Measurements from ENCODE around the gene C1orf21.

- TF ChIP-seq PPARA (CRISPR knock-in tag; IDR thresholded peaks at IDR 0.05; ENCODE audit: borderline replicate concordance), result no peak
- TF ChIP-seq, protein P1, sequence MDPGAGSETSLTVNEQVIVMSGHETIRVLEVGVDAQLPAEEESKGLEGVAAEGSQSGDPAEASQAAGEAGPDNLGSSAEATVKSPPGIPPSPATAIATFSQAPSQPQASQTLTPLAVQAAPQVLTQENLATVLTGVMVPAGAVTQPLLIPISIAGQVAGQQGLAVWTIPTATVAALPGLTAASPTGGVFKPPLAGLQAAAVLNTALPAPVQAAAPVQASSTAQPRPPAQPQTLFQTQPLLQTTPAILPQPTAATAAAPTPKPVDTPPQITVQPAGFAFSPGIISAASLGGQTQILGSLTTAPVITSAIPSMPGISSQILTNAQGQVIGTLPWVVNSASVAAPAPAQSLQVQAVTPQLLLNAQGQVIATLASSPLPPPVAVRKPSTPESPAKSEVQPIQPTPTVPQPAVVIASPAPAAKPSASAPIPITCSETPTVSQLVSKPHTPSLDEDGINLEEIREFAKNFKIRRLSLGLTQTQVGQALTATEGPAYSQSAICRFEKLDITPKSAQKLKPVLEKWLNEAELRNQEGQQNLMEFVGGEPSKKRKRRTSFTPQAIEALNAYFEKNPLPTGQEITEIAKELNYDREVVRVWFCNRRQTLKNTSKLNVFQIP (CRISPR knock-in tag; IDR thresholded peaks at IDR 0.05; ENCODE audit: borderline replicate concordance, low read depth), result no peak
- TF ChIP-seq ZNF70 (CRISPR knock-in tag; IDR thresholded peaks at IDR 0.05), result no peak
- no peak for TF ChIP-seq TCF4 (CRISPR knock-in tag; IDR thresholded peaks at IDR 0.05; ENCODE audit: borderline replicate concordance)
- no peak for TF ChIP-seq ESRRG (CRISPR knock-in tag; IDR thresholded peaks at IDR 0.05)
- TF ChIP-seq TOX (CRISPR knock-in tag; IDR thresholded peaks at IDR 0.05; ENCODE audit: borderline replicate concordance), result no peak
- no peak for TF ChIP-seq GLIS3 (CRISPR knock-in tag; IDR thresholded peaks at IDR 0.05)
- TF ChIP-seq ZNF565 (CRISPR knock-in tag; conservative IDR thresholded peaks at IDR 0.05; ENCODE audit: low read depth), result no peak
- TF ChIP-seq, protein P2, sequence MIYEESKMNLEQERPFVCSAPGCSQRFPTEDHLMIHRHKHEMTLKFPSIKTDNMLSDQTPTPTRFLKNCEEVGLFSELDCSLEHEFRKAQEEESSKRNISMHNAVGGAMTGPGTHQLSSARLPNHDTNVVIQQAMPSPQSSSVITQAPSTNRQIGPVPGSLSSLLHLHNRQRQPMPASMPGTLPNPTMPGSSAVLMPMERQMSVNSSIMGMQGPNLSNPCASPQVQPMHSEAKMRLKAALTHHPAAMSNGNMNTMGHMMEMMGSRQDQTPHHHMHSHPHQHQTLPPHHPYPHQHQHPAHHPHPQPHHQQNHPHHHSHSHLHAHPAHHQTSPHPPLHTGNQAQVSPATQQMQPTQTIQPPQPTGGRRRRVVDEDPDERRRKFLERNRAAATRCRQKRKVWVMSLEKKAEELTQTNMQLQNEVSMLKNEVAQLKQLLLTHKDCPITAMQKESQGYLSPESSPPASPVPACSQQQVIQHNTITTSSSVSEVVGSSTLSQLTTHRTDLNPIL (CRISPR knock-in tag; IDR thresholded peaks at IDR 0.05; ENCODE audit: low read depth), result no peak
- no peak for TF ChIP-seq RARB (CRISPR knock-in tag; IDR thresholded peaks at IDR 0.05)
- no peak for TF ChIP-seq CSRNP3 (CRISPR knock-in tag; IDR thresholded peaks at IDR 0.05)
- TF ChIP-seq, protein P3, sequence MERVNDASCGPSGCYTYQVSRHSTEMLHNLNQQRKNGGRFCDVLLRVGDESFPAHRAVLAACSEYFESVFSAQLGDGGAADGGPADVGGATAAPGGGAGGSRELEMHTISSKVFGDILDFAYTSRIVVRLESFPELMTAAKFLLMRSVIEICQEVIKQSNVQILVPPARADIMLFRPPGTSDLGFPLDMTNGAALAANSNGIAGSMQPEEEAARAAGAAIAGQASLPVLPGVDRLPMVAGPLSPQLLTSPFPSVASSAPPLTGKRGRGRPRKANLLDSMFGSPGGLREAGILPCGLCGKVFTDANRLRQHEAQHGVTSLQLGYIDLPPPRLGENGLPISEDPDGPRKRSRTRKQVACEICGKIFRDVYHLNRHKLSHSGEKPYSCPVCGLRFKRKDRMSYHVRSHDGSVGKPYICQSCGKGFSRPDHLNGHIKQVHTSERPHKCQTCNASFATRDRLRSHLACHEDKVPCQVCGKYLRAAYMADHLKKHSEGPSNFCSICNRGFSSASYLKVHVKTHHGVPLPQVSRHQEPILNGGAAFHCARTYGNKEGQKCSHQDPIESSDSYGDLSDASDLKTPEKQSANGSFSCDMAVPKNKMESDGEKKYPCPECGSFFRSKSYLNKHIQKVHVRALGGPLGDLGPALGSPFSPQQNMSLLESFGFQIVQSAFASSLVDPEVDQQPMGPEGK (CRISPR knock-in tag; IDR thresholded peaks at IDR 0.05; ENCODE audit: borderline replicate concordance), result no peak
- TF ChIP-seq ZFP3 (CRISPR knock-in tag; IDR thresholded peaks at IDR 0.05), result no peak
- no peak for TF ChIP-seq ISL1 (CRISPR knock-in tag; IDR thresholded peaks at IDR 0.05)
Measured at GRCh38 chr1:184563308-184563707, 176.5 kb downstream of the C1orf21 start.
